Measurements from ENCODE around the gene DNAJC30.

DNAJC30 gene

DNA sequence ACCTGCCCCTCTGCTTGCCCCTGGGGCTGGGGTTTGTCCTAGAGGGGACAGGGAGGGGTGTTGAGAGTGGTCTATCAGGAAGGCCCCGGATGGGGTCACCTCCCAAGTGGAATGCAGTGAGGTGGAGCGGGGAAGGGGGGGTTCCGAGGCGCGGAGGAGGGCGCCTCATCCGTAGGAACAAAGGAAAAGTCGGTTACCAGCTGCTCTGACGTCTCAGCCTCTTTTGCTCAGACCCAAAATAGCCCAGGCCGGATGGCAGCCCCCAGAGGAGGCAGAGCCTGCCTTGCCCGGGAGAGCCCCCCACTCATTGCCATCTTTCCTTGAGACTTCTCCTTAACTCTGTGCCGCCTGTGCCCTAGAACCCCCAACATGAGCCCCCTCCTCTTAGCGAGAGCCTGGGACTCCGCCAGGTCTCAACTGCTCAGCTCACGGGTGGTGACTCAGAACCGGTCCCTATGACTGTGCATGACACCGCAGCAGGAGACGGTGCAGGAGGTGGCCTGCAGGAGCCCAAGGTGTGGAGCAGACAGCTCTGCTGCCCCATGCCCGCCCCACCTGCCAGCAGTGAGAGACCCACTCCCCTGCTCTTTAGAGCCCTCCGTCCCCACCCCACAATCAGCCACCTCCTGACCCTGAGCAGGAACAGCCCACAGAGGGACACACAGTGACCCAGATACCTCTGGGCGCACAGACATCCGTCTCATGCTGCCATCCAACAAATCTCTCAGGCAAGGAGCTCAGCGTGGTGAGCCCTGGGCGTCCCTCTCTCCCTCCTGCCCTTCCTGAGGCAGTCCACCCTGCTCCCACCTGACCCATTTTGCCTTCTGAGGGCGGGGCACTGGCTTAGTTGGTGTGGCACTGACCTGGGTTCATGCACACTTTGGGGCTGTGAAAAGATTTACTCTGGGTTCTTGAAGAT lies 23.1 kb upstream of the DNAJC30 start:
- TF ChIP-seq, protein P1, sequence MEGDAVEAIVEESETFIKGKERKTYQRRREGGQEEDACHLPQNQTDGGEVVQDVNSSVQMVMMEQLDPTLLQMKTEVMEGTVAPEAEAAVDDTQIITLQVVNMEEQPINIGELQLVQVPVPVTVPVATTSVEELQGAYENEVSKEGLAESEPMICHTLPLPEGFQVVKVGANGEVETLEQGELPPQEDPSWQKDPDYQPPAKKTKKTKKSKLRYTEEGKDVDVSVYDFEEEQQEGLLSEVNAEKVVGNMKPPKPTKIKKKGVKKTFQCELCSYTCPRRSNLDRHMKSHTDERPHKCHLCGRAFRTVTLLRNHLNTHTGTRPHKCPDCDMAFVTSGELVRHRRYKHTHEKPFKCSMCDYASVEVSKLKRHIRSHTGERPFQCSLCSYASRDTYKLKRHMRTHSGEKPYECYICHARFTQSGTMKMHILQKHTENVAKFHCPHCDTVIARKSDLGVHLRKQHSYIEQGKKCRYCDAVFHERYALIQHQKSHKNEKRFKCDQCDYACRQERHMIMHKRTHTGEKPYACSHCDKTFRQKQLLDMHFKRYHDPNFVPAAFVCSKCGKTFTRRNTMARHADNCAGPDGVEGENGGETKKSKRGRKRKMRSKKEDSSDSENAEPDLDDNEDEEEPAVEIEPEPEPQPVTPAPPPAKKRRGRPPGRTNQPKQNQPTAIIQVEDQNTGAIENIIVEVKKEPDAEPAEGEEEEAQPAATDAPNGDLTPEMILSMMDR (IDR thresholded peaks at IDR 0.05; ENCODE audit: control insufficient read depth, extremely low read depth, insufficient read depth) = no peak
- H3K4me3 ChIP-seq (ENCODE audit: low read depth, low read length) = no peak overlapping the region
- no peak for DNase-seq (ENCODE audit: low read depth)

DNA sequence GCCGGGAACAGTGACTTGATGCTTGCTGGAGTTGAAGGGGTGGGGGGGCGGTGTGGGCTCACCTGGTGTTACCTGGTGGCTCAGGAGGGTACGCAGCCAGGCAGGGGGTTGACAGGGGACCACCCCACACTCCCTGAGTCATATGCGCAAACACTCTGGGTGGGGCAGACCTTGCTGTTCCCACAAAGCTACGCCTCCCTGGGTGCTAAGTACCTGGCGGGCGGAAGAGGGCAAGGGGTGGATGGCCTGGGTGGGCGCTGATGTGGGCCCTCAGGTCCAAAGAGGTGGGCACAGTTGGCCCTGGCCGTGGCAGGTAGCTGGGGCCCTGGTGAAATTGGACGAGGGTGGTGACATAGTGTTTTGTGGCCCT lies 22.3 kb upstream of the DNAJC30 start:
- DNase-seq (ENCODE audit: low read depth) = no peak
- TF ChIP-seq, protein P1 (IDR thresholded peaks at IDR 0.05; ENCODE audit: control insufficient read depth, extremely low read depth, insufficient read depth) = no peak

DNA sequence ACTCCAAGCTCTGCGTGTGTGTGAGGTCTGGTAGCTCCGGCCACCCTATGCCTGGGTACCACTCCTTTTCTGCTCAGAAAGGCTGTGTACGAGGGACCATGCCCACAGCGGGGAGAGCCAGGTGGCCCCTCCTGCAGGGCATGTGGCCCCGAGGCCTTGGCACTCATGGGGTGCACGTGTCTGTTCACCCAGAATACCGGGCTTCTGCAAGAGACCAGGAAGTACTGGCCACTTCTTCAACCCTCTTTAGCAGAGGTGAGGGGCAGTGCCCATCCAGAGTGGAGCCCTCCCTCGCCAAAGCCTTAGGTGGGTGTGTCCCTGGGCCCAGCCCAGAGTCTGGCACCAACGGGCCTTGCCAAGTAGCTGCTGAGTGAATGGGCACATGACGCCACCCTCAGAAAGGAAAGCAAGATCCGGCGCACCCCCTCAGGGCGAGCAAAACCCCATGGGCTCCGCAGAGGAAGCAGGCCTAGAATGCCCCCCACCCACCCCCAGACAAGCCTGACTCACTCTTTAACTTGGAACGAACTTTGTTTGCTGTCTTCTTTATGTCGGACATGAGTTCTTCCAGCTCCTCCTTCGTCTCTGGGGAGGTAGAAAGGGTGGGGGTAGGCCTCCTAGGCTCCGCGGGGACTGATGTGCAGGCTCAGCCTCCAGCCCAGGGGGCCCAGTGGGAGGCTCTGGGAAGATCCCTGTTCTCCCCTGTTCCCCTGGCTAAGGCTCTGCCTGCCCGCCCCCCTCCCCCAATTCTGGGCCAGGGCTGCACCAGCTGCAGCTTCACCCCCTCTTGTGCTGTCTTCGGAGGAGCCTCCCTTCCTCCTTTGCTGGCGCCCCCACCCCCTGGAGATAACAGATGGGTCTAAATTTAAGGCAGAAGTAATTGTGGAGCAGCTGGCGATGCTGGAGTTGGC lies 21.6 kb upstream of the DNAJC30 start:
- TF ChIP-seq, protein P1 (IDR thresholded peaks at IDR 0.05; ENCODE audit: control insufficient read depth, extremely low read depth, insufficient read depth) = no peak

More for the DNA sequence above, 22.3 kb upstream of the DNAJC30 start:
- H3K4me3 ChIP-seq (ENCODE audit: low read depth, low read length) = no peak overlapping the region

DNA sequence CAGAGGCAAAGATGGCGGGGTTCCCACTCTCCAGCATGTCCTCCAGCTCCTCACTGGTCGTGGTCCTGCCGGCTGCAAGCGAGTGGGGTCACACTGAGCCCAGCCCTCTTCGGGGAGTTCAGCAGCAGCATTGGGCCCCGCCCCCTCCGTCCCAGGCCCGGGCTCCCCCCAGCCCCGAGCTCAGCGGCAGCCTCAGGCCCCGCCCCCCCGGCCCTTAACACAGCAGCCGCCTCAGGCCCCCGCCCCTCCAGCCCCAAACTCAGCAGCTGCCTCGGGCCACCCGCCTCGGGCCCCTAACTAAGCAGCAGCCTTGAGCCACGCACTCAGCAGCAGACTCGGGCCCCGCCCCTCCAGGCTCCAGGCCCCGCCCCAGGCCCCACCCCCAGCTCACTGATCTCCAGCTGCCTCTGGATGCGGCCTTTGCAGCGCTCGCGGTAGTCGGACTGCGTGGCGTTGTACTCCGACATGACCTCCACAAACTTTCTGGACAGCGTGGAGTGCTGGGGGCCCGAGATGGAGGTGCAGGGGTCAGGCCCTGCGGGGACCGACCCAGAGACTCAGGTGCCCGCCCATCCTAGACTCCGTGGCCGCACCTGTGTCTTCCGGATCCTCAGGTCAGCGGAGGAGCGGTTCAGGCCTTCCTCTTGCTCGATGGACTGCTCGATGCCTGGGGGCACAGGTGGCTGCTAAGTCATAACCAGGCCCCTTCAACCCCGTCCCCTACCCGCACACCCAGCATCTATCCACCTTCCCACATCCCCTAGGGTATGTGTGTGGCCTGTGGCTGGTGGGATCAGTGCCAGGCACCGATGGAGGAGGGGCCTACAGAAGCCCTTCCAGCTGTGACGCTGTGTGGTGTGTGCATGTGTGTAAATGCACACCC lies 20.7 kb upstream of the DNAJC30 start:
- no peak overlapping the region for H3K4me3 ChIP-seq (ENCODE audit: low read depth, low read length)
- no peak for DNase-seq (ENCODE audit: low read depth)
- TF ChIP-seq, protein P1 (IDR thresholded peaks at IDR 0.05; ENCODE audit: control insufficient read depth, extremely low read depth, insufficient read depth) = no peak

More for the DNA sequence above, 21.6 kb upstream of the DNAJC30 start:
- H3K4me3 ChIP-seq (ENCODE audit: low read depth, low read length) = no peak overlapping the region
- DNase-seq (ENCODE audit: low read depth) = no peak

GRCh38 chr7:73703225-73703624 lies 20.0 kb upstream of the DNAJC30 start:
- TF ChIP-seq, protein P1 (IDR thresholded peaks at IDR 0.05; ENCODE audit: control insufficient read depth, extremely low read depth, insufficient read depth) = no peak
- H3K4me3 ChIP-seq (ENCODE audit: low read depth, low read length) = no peak overlapping the region

DNA sequence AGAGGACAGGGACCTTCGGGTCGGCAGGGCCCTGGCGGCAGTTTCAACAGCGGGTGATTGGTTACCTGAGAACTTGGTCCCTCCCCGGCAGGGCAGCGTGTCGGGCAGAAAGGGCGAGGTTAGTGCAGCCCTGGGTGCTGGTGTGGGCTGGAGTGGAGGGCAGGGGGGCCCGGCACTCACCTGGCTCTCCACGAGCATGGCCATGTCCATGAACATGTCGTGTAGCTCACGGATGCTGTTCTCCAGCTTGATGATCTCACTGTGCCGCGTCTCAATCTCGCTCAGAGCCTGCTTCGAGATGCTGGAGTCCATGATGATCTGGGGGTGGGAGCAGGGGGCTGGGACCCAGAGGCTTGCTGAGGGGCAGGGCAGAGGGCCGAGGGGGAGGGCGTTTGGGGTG lies 19.4 kb upstream of the DNAJC30 start:
- no peak for DNase-seq (ENCODE audit: low read depth)
- TF ChIP-seq, protein P1 (IDR thresholded peaks at IDR 0.05; ENCODE audit: control insufficient read depth, extremely low read depth, insufficient read depth) = no peak
- H3K4me3 ChIP-seq (ENCODE audit: low read depth, low read length) = no peak overlapping the region

More at GRCh38 chr7:73703225-73703624, 20.0 kb upstream of the DNAJC30 start:
- no peak for DNase-seq (ENCODE audit: low read depth)
